GM19099 (cell line): ENCODE measurements around the gene DNAJB4.

ENCODE experiments used
- POLR2A ChIP-seq: IDR thresholded peaks from 3 replicates; pipeline ENCODE4 v1.6.1; 2011; ENCODE audit warnings: low read depth; ENCODE audit not compliant: insufficient read length; ENCODE audit errors: extremely low read depth

Gene DNAJB4

DNA sequence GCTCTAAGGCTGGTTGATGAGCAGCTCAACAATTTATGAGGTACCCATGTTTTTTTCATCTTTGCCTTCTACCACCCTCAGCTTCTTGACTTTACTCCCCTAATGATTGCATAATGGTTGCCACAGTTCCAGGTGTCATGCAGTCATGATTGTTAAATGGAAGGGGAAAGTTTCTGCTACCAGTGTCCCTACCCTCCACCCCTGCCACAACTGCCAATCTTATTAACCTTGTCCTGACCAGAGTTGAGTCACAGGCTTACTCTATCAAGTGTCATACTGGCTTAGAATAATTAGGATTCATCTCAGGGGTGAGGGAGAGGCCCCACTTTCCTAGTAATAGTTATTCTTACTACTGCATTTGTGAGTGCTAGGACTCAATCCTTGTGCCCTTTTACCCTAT lies 17.9 kb upstream of the DNAJB4 start:
- TF ChIP-seq POLR2A = no peak

- TF ChIP-seq POLR2A = no peak
These were observed 16.8 kb upstream of the DNAJB4 start for GRCh38 chr1:77987919-77988318.

- no peak for TF ChIP-seq POLR2A
These were observed 15.0 kb upstream of the DNAJB4 start for GRCh38 chr1:77989744-77990143.

DNA sequence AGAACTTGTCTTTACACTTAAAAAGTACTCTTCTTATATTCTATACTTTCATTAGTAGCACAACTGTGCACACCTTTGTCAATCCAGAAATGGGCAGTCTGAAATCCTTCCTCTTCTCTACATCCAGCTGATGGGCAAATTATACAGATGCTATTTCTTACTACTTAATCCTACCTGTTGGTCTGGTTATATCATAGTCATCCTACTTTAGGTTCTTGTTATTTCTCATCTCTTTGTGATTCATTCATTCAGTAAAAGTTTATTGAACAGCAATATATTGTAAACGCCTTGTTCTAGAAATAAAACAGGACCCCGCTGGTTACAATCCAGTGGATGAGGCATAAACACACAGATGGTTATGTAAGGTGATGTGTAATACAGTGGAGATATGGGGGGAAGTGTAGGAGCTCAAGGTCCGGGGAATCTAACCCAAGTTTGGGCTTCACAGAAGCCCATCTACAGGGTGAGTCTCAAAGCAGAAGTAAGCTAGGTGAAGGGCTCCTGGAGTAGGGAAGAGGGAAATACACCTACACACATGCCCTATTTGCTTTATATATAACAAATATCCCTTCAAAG lies 14.0 kb upstream of the DNAJB4 start:
- TF ChIP-seq POLR2A = no peak

DNA sequence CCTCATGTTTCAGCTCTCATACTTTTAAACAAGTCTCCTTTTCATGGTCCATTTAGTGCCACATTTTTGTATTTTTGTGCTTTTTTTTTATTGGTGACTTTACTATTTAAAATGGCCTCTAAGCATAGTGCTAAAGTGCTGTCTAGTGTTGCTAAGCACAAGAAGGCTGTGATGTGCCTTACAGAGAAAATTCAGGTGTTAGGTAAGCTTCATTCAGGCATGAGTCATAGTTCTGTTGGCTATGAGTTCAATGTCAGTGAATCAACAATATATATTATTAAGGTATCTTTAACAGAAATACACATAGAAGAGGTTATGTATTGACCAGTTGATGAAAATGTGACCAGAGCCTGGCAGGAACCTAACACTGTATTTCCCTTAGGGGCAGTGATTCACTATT lies 13.1 kb upstream of the DNAJB4 start:
- TF ChIP-seq POLR2A = no peak

DNA sequence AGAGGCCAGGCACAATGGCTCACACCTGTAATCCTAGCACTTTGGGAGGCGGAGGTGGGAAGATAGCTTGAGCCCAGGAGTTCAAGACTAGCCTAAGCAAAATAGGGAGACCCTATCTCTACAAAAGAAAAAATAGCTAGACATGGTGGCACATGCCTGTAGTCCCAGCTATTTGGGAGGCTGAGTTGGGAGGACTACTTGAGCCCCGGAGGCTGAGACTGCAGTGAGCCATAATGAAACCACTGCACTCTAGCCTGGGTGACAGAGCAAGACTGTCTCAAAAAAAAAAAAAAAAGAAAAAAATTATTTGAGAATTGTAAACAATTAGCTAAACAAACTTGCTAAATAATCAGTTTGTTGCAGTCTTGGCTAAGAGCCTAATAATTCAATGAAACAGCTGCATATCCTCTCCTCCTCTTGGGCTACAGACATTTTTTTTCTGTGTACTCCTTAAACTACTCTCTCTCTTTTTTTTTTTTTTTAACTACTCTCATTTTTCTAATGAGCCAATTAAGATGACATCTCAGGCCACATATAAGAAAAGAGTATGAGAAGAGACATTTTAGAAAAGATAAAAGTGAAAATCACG lies 10.5 kb upstream of the DNAJB4 start:
- TF ChIP-seq POLR2A = no peak

DNA sequence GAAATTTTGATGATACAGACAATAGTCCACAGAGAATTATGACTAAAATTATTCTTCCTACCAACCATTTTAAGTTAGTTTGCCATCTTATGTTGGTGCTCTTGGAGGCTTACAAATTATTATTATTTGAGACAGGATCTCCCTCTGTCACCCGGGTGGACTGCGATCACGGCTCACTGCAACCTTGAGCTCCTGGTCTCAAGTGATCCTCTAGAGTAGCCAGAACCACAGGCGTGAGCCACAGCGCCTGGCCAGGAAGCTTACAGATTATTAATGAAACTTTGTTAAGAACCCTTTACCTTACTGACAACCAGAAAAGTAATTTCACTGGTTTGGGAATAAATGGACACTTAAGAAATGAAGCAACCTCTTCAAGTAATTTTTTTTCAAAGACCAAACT lies 8.0 kb upstream of the DNAJB4 start:
- no peak for TF ChIP-seq POLR2A

- no peak for TF ChIP-seq POLR2A
These were observed 1.5 kb upstream of the DNAJB4 start for GRCh38 chr1:78003070-78003746.

- peak; percentile 88 for TF ChIP-seq POLR2A
These were observed 639 bp upstream of the DNAJB4 start for GRCh38 chr1:78003882-78004718.

- no peak for TF ChIP-seq POLR2A
These were observed 646 bp downstream of the DNAJB4 start for GRCh38 chr1:78005448-78005722.

- no peak for TF ChIP-seq POLR2A
These were observed 1.0 kb downstream of the DNAJB4 start for GRCh38 chr1:78005755-78006154.

DNA sequence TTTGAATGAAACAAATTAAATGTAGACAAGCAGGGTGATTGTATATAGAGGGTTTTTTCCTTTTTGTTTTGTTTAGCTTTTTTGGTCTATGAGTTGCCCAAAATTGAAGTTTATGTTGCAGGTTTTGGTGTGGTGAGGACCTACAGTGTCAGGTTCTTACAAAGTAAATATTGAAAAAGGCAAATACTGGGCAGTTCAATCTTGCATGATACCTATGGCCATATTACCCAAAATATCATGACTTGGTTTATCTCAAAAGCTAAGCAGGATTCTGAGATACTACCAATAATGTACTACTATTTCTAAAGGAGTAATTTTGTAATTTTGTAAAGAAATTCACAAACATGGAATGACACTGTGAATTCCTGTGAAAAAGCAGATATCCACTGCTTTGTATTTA lies 1.8 kb downstream of the DNAJB4 start:
- TF ChIP-seq POLR2A = no peak

- TF ChIP-seq POLR2A = no peak
These were observed 3.1 kb downstream of the DNAJB4 start for GRCh38 chr1:78007677-78008341.

DNA sequence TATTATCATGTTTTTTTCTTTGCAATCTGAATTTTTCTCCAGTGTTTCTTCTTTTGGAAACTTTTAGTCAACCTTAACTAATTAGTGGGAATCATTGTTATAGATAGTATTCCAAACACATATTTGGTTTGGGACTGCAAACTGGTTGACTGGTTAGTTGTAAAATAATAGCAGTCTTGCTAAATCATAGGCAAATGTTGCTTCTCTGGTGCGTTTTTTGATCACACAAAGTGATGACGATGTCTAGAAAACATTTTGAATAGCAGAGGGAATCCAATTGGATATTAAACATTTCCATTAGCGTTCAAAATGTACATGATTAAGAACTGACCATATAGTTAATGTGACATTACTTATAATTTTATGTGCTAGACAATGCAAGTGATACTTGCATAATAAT lies 4.5 kb downstream of the DNAJB4 start:
- TF ChIP-seq POLR2A = no peak

DNA sequence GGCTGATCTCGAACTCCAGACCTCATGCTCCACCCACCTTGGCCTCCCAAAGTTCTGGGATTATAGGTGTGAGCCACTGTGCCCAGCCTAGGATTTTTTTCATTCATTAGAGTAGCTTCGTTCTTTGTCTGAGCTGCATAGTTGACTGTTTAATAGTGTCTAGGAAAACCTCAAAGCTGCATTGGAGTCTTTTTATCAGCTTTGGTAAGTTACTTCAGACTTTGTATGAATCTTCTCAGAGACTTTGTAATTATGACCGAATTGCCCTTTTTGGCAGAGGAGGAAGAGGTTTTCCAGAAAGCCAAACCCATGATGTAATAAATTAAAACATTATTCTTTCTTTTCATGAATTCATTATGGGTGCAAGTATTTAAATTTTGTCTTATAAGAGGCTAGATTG lies 5.1 kb downstream of the DNAJB4 start:
- no peak for TF ChIP-seq POLR2A
